ENCODE data around the gene STXBP2. TPM values are rescaled to one million over a fixed set of nuclear protein-coding genes. Genes with fewer than 3 reads are reported as not detected.
A peak's percentile ranks its signal among the peaks of the same experiment; 100 is the strongest.

The STXBP2 gene
- total RNA-seq, 4 donors from 2014 or later = 48.8 to 89.2 (median 70.2) TPM

- DNase-seq = no peak
- peaks cover 23 to 28% of the 10 kb centered on the region in 2 donors for H3K4me1 ChIP-seq
- WGBS, 2 donors = 87 to 92% methylated on average over 18 to 24 of the region's 24 CpGs
- H3K9me3 ChIP-seq = no peaks in the 10 kb centered on the region
- no peak overlapping the region for H3K4me3 ChIP-seq (replicated peaks in 1 of 3)
- H3K27ac ChIP-seq = no peak overlapping the region
- intact Hi-C loops (cut with DNase I) = no loop called here
- H3K27me3 ChIP-seq = no peaks in the 10 kb centered on the region
- TF ChIP-seq CTCF (IDR thresholded peaks at IDR 0.05) (no peak), POLR2A (IDR thresholded peaks at IDR 0.05) (no peak)
- peaks cover 26 to 40% of the 10 kb centered on the region in 2 donors for H3K36me3 ChIP-seq
Measured at GRCh38 chr19:7627166-7627565, 9.7 kb upstream of the STXBP2 start.

- WGBS, 2 donors = 3 to 5% methylated on average over 14 to 15 of the region's 15 CpGs
- H3K36me3 ChIP-seq = peaks cover 10 to 24% of the 10 kb centered on the region in 2 donors
- H3K4me3 ChIP-seq (replicated peaks in 1 of 3) = peak overlapping the region; percentile 57 to 97 (median 90)
- TF ChIP-seq POLR2A (IDR thresholded peaks at IDR 0.05) (no peak), CTCF (IDR thresholded peaks at IDR 0.05) (no peak)
- intact Hi-C loops (cut with DNase I) = no loop called here
- H3K9me3 ChIP-seq = no peaks in the 10 kb centered on the region
- H3K27ac ChIP-seq = peak overlapping the region; percentile 64 to 81 (median 76)
- no peak for DNase-seq
- H3K4me1 ChIP-seq = peaks cover 23 to 28% of the 10 kb centered on the region in 2 donors
- no peaks in the 10 kb centered on the region for H3K27me3 ChIP-seq
Measured at GRCh38 chr19:7628589-7629311, 8.2 kb upstream of the STXBP2 start.

GRCh38 chr19:7629347-7630054, 7.4 kb upstream of the STXBP2 start, which contains the start of the genes PET100 and XAB2:
PET100 (plus strand) TSS chr19:7629793; CDS start chr19:7629834, 41 bp downstream.
XAB2 (minus strand) TSS chr19:7629545; CDS start chr19:7629527, 18 bp downstream.
- Histone ChIP-seq H3K9me3 (no peaks in the 10 kb centered on the region), H3K27ac (peak within 1 kb of the TSS; percentile 64 to 81 (median 76)), H3K4me3 (replicated peaks in 1 of 3) (peak within 1 kb of the TSS; percentile 57 to 97 (median 90)), H3K4me1 (peaks cover 23 to 28% of the 10 kb centered on the region in 2 donors), H3K36me3 (peaks cover 10 to 17% of the 10 kb centered on the region in 2 donors), H3K27me3 (no peaks in the 10 kb centered on the region)
- intact Hi-C loops (cut with DNase I) = no loop called here
- TF ChIP-seq POLR2A (IDR thresholded peaks at IDR 0.05) = peak in 1 of 2 donors; percentile 61
- peak in 1 of 6 experiments; percentile 7 for TF ChIP-seq CTCF (IDR thresholded peaks at IDR 0.05)
- WGBS, 2 donors = 0 to 1% methylated on average over 35 to 39 of the region's 40 CpGs
- DNase-seq = peak; percentile 98

GRCh38 chr19:7631577-7631976, 5.3 kb upstream of the STXBP2 start:
- intact Hi-C loops (cut with DNase I) = no loop called here
- no peak overlapping the region for H3K4me3 ChIP-seq (replicated peaks in 1 of 3)
- H3K27ac ChIP-seq = no peak overlapping the region
- TF ChIP-seq CTCF (IDR thresholded peaks at IDR 0.05) = no peak
- no peak for TF ChIP-seq POLR2A (IDR thresholded peaks at IDR 0.05)
- peaks cover 25 to 41% of the 10 kb centered on the region in 2 donors for H3K4me1 ChIP-seq
- 92 to 94% methylated on average over 9 to 12 of the region's 12 CpGs for WGBS, 2 donors
- H3K36me3 ChIP-seq = peaks cover 0 to 4% of the 10 kb centered on the region in 2 donors
- H3K27me3 ChIP-seq = no peaks in the 10 kb centered on the region
- no peaks in the 10 kb centered on the region for H3K9me3 ChIP-seq
- no peak for DNase-seq

Measured in thyroid gland (tissue), 4 donors.